LNCaP clone FGC (cell line): ENCODE measurements around the gene PILRA.
"Not testable (repeated sequence)": the region's sequence is repeated elsewhere in the genome, so short reads cannot be mapped to it uniquely, and the experiment has no call there.

ENCODE experiments used
- DNase-seq: peaks from one replicate; pipeline ENCODE4 v3.0.0-alpha.2; 2011; ENCODE audit warnings: low read depth
- H3K4me3 ChIP-seq: 2 replicates; pipeline ENCODE4 v1.5.1; 2011; ENCODE audit warnings: mild to moderate bottlenecking, low read depth, low read length, control low read depth
- TF ChIP-seq, protein P1 (sequence below): IDR thresholded peaks from 2 replicates; pipeline ENCODE4 v1.5.1; 2012; ENCODE audit warnings: mild to moderate bottlenecking; ENCODE audit not compliant: control insufficient read depth, insufficient read depth; ENCODE audit errors: extremely low read depth

The PILRA gene

DNA sequence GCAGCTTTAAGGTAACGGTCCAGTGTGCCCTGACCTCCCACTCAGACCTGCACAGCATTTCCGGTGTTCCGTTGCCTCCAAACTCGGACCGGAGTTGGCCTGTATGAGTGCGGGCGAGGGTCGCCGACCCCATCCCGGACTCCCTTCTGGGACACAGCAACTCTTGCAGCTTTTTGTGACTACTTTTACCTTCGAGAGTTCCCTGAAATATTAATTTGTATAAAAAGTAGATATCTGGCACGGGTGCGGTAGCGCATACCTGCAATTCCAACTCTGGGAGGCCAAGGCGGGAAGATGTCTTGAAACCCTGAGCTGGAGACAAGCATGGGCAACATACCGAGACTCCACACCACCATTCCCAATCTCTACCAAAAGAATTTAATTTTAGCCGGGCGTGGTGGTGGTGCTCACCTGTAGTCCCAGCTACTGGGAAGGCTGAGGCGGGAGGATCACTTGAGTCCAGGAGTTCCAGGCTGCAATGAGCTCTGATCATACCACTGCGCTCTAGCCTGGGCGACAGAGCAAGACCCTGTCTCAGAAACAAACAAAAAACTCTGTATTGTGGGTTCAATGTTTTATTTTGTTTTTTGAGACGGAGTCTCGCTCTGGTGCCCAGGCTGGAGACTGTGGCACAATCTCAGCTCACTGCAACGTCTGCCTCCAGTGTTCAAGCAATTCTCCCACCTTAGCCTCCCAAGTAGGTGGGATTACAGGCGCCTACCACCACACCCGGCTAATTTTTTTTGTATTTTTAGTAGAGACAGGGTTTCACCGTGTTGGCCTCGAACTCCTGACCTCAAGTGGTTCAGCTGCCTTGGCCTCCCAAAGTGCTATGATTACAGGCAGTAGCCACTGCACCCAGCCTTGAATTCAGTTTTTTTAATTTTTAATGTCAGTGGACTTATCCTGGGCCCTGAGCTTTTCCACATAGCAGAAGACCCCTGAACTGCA is 64.1 kb downstream of the PILRA start:
- TF ChIP-seq, protein P1, sequence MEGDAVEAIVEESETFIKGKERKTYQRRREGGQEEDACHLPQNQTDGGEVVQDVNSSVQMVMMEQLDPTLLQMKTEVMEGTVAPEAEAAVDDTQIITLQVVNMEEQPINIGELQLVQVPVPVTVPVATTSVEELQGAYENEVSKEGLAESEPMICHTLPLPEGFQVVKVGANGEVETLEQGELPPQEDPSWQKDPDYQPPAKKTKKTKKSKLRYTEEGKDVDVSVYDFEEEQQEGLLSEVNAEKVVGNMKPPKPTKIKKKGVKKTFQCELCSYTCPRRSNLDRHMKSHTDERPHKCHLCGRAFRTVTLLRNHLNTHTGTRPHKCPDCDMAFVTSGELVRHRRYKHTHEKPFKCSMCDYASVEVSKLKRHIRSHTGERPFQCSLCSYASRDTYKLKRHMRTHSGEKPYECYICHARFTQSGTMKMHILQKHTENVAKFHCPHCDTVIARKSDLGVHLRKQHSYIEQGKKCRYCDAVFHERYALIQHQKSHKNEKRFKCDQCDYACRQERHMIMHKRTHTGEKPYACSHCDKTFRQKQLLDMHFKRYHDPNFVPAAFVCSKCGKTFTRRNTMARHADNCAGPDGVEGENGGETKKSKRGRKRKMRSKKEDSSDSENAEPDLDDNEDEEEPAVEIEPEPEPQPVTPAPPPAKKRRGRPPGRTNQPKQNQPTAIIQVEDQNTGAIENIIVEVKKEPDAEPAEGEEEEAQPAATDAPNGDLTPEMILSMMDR = no peak
- DNase-seq = no peak
- H3K4me3 ChIP-seq = peak overlapping the region; percentile 67

DNA sequence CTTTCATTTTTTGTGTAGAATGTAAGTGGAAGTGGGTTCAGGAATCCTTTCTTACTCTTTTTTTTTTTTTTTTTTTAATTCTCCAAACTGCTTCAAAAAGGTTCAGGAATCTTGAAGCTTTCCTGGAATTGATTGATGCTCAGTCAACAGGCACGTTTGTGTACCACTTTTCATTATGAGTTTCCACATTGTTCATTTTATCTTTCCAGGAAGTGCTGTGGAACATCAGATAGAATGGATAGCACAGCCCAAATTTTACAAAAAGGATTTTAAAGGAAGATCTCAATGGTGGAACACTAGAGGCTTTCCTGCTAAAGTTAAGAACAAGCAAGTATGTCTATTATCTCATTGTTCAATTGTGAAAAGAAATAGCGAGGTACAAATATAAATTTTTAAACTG is 64.9 kb downstream of the PILRA start:
- no peak overlapping the region for H3K4me3 ChIP-seq
- TF ChIP-seq, protein P1 = no peak
- DNase-seq = no peak

DNA sequence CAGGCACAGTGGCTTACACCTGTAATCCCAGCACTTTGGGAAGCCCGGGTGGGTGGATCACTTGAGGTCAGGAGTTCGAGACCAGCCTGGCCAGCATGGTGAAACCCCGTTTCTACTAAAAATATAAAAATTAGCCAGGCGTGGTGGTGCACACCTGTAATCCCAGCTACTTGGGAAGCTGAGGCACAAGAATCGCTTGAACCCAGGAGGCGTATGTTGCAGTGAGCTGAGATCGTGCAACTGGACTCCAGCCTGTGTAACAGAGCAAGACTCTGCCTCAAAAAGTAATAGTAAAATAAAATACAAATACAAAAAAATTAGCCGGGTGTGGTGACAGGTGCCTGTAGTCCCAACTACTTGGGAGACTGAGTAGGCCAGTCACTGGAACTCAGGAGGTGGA is 65.4 kb downstream of the PILRA start:
- DNase-seq = not testable (repeated sequence)

DNA sequence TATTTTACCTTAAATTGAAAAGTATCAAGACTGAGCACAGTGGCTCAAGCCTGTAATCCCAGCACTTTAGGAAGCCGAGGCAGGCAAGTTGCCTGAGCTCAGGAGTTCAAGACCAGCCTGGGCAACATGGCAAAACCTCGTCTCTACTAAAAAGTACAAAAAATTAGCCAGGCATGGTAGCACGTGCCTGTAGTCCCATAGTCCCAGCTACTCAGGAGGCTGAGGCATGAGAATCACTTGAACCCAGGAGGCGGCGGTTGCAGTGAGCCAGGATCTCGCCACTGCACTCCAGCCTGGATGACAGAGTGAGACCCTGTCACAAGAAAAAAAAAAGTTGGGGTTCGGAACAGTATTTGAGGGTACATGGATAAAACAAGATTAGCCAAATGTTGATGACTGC is 66.0 kb downstream of the PILRA start:
- not testable (repeated sequence) for DNase-seq, H3K4me3 ChIP-seq

More for the DNA sequence above, 65.4 kb downstream of the PILRA start:
- not testable (repeated sequence) for H3K4me3 ChIP-seq

DNA sequence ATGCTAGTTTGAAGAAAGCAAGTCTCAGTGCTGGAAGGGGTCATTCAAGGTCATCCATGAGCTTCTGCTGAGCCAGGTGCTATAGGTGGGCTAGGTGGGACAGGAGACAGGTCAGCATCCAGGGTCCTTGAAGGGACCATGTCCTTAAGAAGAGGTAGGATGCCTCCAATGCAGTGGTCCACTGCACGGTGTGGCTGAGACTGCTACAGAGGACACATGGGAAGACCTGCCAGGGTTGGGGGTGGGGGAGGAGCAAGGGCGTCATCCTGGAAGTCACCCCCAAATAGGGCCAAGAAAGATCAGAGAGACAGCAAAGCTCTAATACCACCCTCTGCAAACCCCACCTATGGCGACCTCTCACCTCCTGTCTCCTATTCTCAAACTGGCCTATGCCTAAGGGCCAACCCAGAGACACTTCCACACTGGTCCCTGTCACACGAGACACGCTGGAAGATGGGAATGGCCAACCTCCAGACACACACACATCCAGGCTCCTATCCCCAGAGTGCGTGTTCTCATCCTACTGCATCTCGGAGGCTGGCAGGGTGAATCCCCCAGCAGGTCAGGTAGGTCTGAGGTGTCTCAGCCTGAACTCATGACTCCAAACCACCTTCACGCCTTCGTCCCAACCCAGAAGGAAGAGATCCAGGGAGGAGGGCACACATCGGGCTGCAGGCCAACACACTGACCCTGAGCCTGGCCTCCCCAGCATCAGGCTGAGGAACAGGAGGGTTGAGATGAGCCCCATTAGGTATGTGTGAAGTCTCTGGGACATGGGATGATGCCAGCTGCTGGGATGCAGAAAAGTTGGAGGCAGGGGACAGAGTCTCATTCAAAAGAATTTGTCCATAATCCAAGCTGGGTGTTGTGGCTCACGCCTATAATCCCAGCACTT is 68.6 kb downstream of the PILRA start:
- no peak overlapping the region for H3K4me3 ChIP-seq
- no peak for DNase-seq
- TF ChIP-seq, protein P1 = no peak

DNA sequence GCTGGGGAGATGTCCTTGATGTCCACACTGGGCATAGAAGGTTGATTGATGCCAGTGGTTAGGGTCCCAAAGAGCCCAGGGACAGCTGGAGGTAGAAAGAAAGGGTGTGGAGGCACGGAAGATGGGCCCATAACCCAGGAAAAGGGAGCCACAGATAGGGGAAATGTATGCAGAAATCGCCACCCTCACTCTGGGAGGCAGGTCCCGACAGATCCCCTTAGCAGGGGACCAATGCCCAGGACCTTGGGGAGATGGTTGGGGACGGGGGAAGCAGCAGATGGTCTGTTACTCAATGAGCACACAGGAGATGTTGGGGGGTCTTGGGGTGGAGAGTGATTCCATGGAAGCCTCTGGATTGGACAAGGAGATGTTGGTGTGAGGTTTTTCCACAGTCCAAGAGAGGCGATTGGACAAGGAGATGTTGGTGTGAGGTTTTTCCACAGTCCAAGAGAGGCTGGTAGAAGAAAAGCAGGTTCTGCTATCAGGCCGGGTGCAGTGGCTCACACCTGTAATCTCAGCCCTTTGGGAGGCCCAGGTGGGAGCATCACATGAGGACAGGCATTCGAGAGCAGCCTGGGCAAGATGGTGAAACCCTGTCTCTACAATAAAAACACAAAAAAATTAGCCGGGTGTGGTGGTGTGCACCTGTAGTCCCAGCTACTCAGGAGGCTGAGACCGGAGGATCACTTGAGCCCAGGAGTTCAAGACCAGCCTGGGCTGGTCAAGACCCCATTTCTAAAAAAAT is 70.0 kb downstream of the PILRA start:
- TF ChIP-seq, protein P1 = no peak

DNA sequence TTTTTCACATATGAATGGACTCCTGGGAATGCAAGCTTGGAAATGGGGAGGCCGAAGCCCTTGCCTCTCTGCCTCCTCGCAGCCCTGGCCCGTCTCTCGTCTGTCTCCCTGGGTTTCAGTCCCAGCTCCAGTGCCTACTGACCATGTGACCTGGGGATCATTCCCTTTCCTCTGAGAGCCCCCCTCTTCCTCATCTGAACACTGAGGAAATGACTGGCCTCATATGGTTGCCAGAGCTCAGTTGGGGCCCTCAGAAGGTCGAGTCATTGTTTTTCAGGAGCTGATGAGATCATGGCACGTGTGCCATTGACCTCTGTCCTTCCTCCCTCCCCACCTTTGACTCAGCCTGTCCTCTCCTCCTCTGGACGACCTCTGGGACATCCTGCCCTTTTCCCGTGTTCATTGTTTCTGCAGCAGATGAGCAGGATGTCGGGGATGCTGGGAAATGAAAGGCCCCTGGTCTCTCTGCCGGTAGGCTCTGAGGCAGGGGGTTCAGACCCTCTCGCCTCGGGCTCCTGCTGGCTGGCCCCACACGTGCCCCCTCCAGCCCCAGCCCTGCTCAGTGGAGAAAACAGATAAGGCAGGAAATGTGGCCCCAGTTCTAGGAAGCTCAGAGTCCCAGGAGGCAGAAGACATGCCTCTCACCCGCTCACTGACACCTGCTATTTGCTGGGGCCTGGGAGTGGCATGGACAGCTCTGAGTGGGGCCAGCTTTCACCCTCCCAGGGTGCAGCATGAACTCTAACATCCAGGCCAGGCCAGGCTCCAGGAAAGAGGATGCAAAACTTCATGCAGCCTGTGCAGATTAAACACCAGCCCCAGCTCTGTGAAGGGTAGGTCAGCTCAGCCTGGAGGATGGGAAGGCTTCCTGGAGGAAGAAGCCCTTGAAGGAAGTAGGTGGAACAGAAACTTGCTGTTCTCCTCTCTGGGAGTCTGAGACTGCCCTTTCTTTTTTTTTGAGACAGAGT is 71.3 kb downstream of the PILRA start:
- TF ChIP-seq, protein P1 = no peak
- no peak for DNase-seq
- no peak overlapping the region for H3K4me3 ChIP-seq

More for the DNA sequence above, 70.0 kb downstream of the PILRA start:
- no peak for DNase-seq
- H3K4me3 ChIP-seq = no peak overlapping the region
